Subcutaneous preadipocyte (primary cell): ENCODE measurements around the gene ADAM22. TPM values are rescaled to one million over a fixed set of nuclear protein-coding genes. Genes with fewer than 3 reads are reported as not detected.

Experiments used
- total RNA-seq: library from RNA; depleted of rRNA; stranded (reverse); fragments of >200 nt; gene quantifications from 2 replicates; pipeline ENCODE4 v1.2.3, GENCODE V29; 2012

Gene ADAM22
- 0.73 and 0.98 TPM in 2 replicates for total RNA-seq

GRCh38 chr7:87933953-87934698, at the start of gene ADAM22:
ADAM22 (plus strand) TSS chr7:87934251; CDS start chr7:87934466, 215 bp downstream.

DNA sequence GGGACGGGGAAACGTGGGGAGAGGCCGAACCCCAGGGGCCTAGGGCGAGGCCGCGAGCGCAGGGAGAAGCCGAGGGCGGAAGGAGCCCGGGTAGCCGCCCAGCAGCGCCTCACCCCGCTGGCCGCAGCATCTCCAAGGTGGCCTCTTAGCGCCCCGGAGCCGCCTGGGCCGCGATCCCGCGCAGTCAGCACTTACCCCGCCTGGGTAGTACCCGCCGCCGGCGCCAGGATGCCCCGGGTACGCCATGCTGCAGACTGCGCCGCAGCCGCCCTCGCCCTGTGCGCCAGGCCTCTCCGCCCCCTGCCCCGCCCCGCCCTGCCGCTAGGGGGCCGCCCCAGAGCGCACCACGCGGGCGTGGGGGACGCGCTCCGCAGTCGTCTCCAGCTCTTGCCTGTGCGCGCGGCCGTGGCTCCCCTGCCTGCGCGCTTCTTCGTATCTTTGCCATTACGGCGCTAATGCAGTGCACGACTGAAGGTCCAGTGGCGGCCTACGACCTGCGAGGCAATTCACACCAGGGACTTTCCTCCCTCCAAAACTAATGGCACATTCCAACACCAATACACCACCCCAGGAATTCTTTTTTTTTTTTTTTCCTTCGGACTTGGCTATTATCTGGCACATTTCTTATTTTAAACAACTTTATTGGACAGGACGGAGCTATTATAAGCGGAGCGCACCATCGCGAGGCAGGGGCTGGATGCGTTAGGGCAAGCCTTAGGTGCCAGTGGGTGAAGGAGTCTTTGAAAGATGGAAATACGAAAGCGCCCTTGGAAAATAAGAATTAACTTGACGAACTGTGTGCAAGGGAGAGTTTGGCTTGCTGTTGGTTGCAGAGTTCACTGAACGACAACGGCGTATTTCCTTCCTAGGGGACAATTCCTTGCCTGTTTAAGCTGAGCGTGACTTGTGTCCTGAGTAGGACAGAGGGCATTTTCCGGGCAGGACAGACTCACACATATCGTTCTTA, 286.0 kb downstream of the ADAM22 start, which contains the start of gene SRI:
TSS of gene SRI (minus strand) at position 258 of the 967 bp plus-strand sequence. CDS start at position 246, 12 bp downstream.

Other genes starting within 250 kb of the ADAM22 start
- gene SLC25A40, start 57.9 kb upstream of the ADAM22 start, total RNA-seq: 7.3 and 10.4 TPM in 2 replicates
- 33.4 and 49.5 TPM in 2 replicates for gene DBF4, start 57.8 kb upstream of the ADAM22 start, total RNA-seq